Small intestine (tissue), 4 donors: ENCODE results near the gene ZYX. TPM values are rescaled to one million over a fixed set of nuclear protein-coding genes. Genes with fewer than 3 reads are reported as not detected.

Source experiments
- polyA plus RNA-seq, 4 donors: library from polyadenylated mRNA; stranded (reverse) in 3 of 4; unstranded in 1 of 4; fragments of 200-250 nt in 3 of 4; fragments of 120-200 nt in 1 of 4; gene quantifications; one replicate each; pipeline versions ENCODE4 v1.2.1 to v1.2.3, GENCODE V29; 2013
- donor health status: healthy with polysubstance abuse.
- donor health status: Bipolar disorder and iron deficiency.
- donor health status: healthy.

ZYX gene
- polyA plus RNA-seq, 4 donors = 50.3 to 77.1 (median 62.0) TPM

Other genes with a start within 250 kb of the ZYX start
- gene PIP, start 249.3 kb upstream of the ZYX start, polyA plus RNA-seq = not detected
- not detected for gene TAS2R39, start 197.9 kb upstream of the ZYX start, polyA plus RNA-seq
- not detected for gene TAS2R40, start 159.3 kb upstream of the ZYX start, polyA plus RNA-seq
- 100 to 1,000 TPM; 250 to 450 (median 313) TPM for gene GSTK1, start 117.9 kb upstream of the ZYX start, polyA plus RNA-seq
- gene TMEM139, start 96.4 kb upstream of the ZYX start, polyA plus RNA-seq = 100 to 1,000 TPM in 1 of 4 donors, 10 to 100 TPM in 3; 32.5 to 127 (median 66.5) TPM
- gene CASP2, start 93.0 kb upstream of the ZYX start, polyA plus RNA-seq = 10 to 100 TPM in 2 of 4 donors, 1 to 10 TPM in 2; 4.9 to 29.8 (median 9.0) TPM
- gene CLCN1, start 65.2 kb upstream of the ZYX start, polyA plus RNA-seq = 10 to 100 TPM in 1 of 4 donors, under 1 TPM in 1, not detected in 2; 0.19 to 24.9 TPM
- gene FAM131B, start 18.6 kb upstream of the ZYX start, polyA plus RNA-seq = 1 to 10 TPM in 2 of 4 donors, under 1 TPM in 1, not detected in 1; 0.54 to 3.3 (median 1.5) TPM
- gene EPHA1, start 27.5 kb downstream of the ZYX start, polyA plus RNA-seq = 10 to 100 TPM; 14.6 to 47.4 (median 31.0) TPM
- not detected for gene TAS2R60, start 62.1 kb downstream of the ZYX start, polyA plus RNA-seq
- not detected for gene TAS2R41, start 96.5 kb downstream of the ZYX start, polyA plus RNA-seq
- gene CTAGE15, start 190.5 kb downstream of the ZYX start, polyA plus RNA-seq = 1 to 10 TPM in 1 of 4 donors, under 1 TPM in 3; 0.33 to 5.0 (median 0.72) TPM
- gene TCAF2, start 239.6 kb downstream of the ZYX start, polyA plus RNA-seq = under 1 TPM; 0.22 to 0.87 (median 0.68) TPM